AG04450 (cell line): Measurements from ENCODE around the gene KIFAP3. TPM values are rescaled to one million over a fixed set of nuclear protein-coding genes. Genes with fewer than 3 reads are reported as not detected.
"Not testable (repeated sequence)": the region's sequence is repeated elsewhere in the genome, so short reads cannot be mapped to it uniquely, and the experiment has no call there.

Experiments used
- CTCF ChIA-PET: fragments of 300-600, 350-600 bp; formaldehyde crosslinking; extraction: SDS; loops from one replicate; lab custom pipeline; 2022; ENCODE audit warnings: antibody characterized with exemption, inconsistent platforms; lab: Charles Lee
- POLR2A ChIA-PET: fragments of 350-600 bp; formaldehyde crosslinking; extraction: SDS; loops from one replicate; lab custom pipeline; 2021; ENCODE audit warnings: antibody characterized with exemption, inconsistent platforms; lab: Yijun Ruan, JAX
- DNase-seq: peaks from one replicate; pipeline ENCODE4 v3.0.0-alpha.2; 2011; ENCODE audit warnings: low read depth, low spot score
- H3K27ac ChIP-seq: one replicate; pipeline ENCODE4 v1.5.1; 2012; ENCODE audit warnings: low read depth, low read length, control low read depth
- H3K27me3 ChIP-seq: one replicate; pipeline ENCODE4 v1.6.0; 2012; ENCODE audit warnings: low read length; ENCODE audit not compliant: control insufficient read depth, insufficient read depth
- H3K4me3 ChIP-seq: 2 replicates; pipeline ENCODE4 v1.5.1; 2011; ENCODE audit warnings: mild to moderate bottlenecking, low read depth, low read length, control low read depth
- H3K9me3 ChIP-seq: 2 replicates; pipeline ENCODE4 v1.5.1; 2012; ENCODE audit warnings: low read length; ENCODE audit not compliant: control insufficient read depth, insufficient read depth
- CTCF ChIP-seq: IDR thresholded peaks from 2 replicates; pipeline ENCODE4 v1.5.1; 2011; ENCODE audit warnings: low read depth, low read length, control low read depth, inconsistent platforms
- polyA plus RNA-seq: library from polyadenylated mRNA; depleted of rRNA; stranded (reverse); fragments of >200 nt; gene quantifications from 2 replicates; pipeline ENCODE4 v1.2.3, GENCODE V29; 2011

Gene KIFAP3
- polyA plus RNA-seq, 1 experiment = 18.2 TPM

- ChIA-PET CTCF (interaction anchor here (0.6 kb wide), 1 partner anchor 1004 kb away, joined by 3 read pairs; no protein-coding TSS in a partner anchor), POLR2A (no interaction called here)
- no peak overlapping the region for H3K4me3 ChIP-seq
- no peak for DNase-seq
- H3K9me3 ChIP-seq = no peaks in the 10 kb centered on the region
- no peak for TF ChIP-seq CTCF
- H3K27ac ChIP-seq = no peak overlapping the region
- H3K27me3 ChIP-seq = no peaks in the 10 kb centered on the region
Measured at GRCh38 chr1:169925505-169926482, 148.7 kb downstream of the KIFAP3 start.

GRCh38 chr1:169924829-169925228 is 149.7 kb downstream of the KIFAP3 start:
- DNase-seq = no peak
- Histone ChIP-seq H3K9me3 (no peaks in the 10 kb centered on the region), H3K27ac (no peak overlapping the region), H3K27me3 (no peaks in the 10 kb centered on the region), H3K4me3 (no peak overlapping the region)
- no peak for TF ChIP-seq CTCF
- ChIA-PET CTCF (no interaction called here), POLR2A (no interaction called here)

- TF ChIP-seq CTCF = no peak
- H3K4me3 ChIP-seq = no peak overlapping the region
- no peak overlapping the region for H3K27ac ChIP-seq
- no peaks in the 10 kb centered on the region for H3K27me3 ChIP-seq
- H3K9me3 ChIP-seq = no peaks in the 10 kb centered on the region
- ChIA-PET POLR2A (no interaction called here), CTCF (no interaction called here)
- DNase-seq = no peak
Measured at GRCh38 chr1:169924063-169924462, 150.4 kb downstream of the KIFAP3 start.

- H3K9me3 ChIP-seq = no peaks in the 10 kb centered on the region
- no peak for DNase-seq
- no peaks in the 10 kb centered on the region for H3K27me3 ChIP-seq
- CTCF ChIA-PET = interaction anchor here (0.6 to 1.6 kb wide), 2 partner anchors 1267 to 1392 kb away, joined by 3 to 5 read pairs; no protein-coding TSS in a partner anchor
- no peak overlapping the region for H3K27ac ChIP-seq
- no peak overlapping the region for H3K4me3 ChIP-seq
- POLR2A ChIA-PET = no interaction called here
- TF ChIP-seq CTCF = no peak
Measured at GRCh38 chr1:169921080-169921479, 153.4 kb downstream of the KIFAP3 start.

GRCh38 chr1:169918927-169919326 is 155.6 kb downstream of the KIFAP3 start:
- POLR2A ChIA-PET = no interaction called here
- no peaks in the 10 kb centered on the region for H3K27me3 ChIP-seq
- no peak overlapping the region for H3K4me3 ChIP-seq
- CTCF ChIA-PET = interaction anchor here (1.5 to 2.6 kb wide), 2 partner anchors 10 to 1011 kb away, joined by 5 to 14 read pairs; no protein-coding TSS in a partner anchor
- no peak for DNase-seq
- TF ChIP-seq CTCF = no peak
- no peaks in the 10 kb centered on the region for H3K9me3 ChIP-seq
- H3K27ac ChIP-seq = no peak overlapping the region

- CTCF ChIA-PET = interaction anchor here (1.5 to 2.6 kb wide), 2 partner anchors 11 to 1012 kb away, joined by 5 to 14 read pairs; no protein-coding TSS in a partner anchor
- DNase-seq, H3K4me3 ChIP-seq, H3K27me3 ChIP-seq, H3K9me3 ChIP-seq, H3K27ac ChIP-seq, POLR2A ChIA-PET: not testable (repeated sequence)
Measured at GRCh38 chr1:169918220-169918619, 156.3 kb downstream of the KIFAP3 start.
